ENCODE measurements around the gene SEC61A2. TPM values are rescaled to one million over a fixed set of nuclear protein-coding genes. Genes with fewer than 3 reads are reported as not detected.

SEC61A2 gene
- total RNA-seq, 1 donor from 2014 or later = 9.1 TPM

GRCh38 chr10:12180221-12180974 is 50.9 kb downstream of the SEC61A2 start:
- intact Hi-C loops (cut with DNase I) = no loop called here
- Histone ChIP-seq H3K4me3 (no peak overlapping the region), H3K27ac (no peak overlapping the region), H3K9me3 (no peaks in the 10 kb centered on the region), H3K36me3 (peaks cover 0 to 58% of the 10 kb centered on the region in 2 donors), H3K27me3 (no peaks in the 10 kb centered on the region), H3K4me1 (no peaks in the 10 kb centered on the region)
- TF ChIP-seq POLR2AphosphoS5 (IDR thresholded peaks at IDR 0.05; ENCODE audit: insufficient read depth in 1 of 2, low read depth in 1 of 2) (no peak), POLR2A (IDR thresholded peaks at IDR 0.05) (no peak), CTCF (IDR thresholded peaks at IDR 0.05) (no peak)
- no peak for DNase-seq (ENCODE audit: extremely low spot score in 2 of 2)

- intact Hi-C loops (cut with DNase I) = no loop called here
These were observed 51.7 kb downstream of the SEC61A2 start for GRCh38 chr10:12181065-12181775.

GRCh38 chr10:12184165-12184564 is 54.7 kb downstream of the SEC61A2 start:
- TF ChIP-seq POLR2A (IDR thresholded peaks at IDR 0.05) (no peak), CTCF (IDR thresholded peaks at IDR 0.05) (no peak), POLR2AphosphoS5 (IDR thresholded peaks at IDR 0.05; ENCODE audit: insufficient read depth in 1 of 2, low read depth in 1 of 2) (no peak)
- no peak for DNase-seq (ENCODE audit: extremely low spot score in 2 of 2)
- Histone ChIP-seq H3K9me3 (no peaks in the 10 kb centered on the region), H3K27me3 (no peaks in the 10 kb centered on the region), H3K4me1 (no peaks in the 10 kb centered on the region), H3K36me3 (peaks cover 0 to 33% of the 10 kb centered on the region in 2 donors), H3K4me3 (no peak overlapping the region), H3K27ac (no peak overlapping the region)
- intact Hi-C loops (cut with DNase I) = no loop called here

More at GRCh38 chr10:12181065-12181775, 51.7 kb downstream of the SEC61A2 start:
- Histone ChIP-seq H3K27me3 (no peaks in the 10 kb centered on the region), H3K4me3 (no peak overlapping the region), H3K27ac (no peak overlapping the region), H3K4me1 (no peaks in the 10 kb centered on the region), H3K36me3 (peaks cover 0 to 56% of the 10 kb centered on the region in 2 donors), H3K9me3 (no peaks in the 10 kb centered on the region)
- DNase-seq (ENCODE audit: extremely low spot score in 2 of 2) = no peak
- no peak for TF ChIP-seq POLR2AphosphoS5 (IDR thresholded peaks at IDR 0.05; ENCODE audit: insufficient read depth in 1 of 2, low read depth in 1 of 2)
- TF ChIP-seq CTCF (IDR thresholded peaks at IDR 0.05) = no peak
- TF ChIP-seq POLR2A (IDR thresholded peaks at IDR 0.05) = no peak

- no peak for TF ChIP-seq POLR2AphosphoS5 (IDR thresholded peaks at IDR 0.05; ENCODE audit: insufficient read depth in 1 of 2, low read depth in 1 of 2)
- TF ChIP-seq CTCF (IDR thresholded peaks at IDR 0.05) = no peak
- no peak for TF ChIP-seq POLR2A (IDR thresholded peaks at IDR 0.05)
- Histone ChIP-seq H3K36me3 (peaks cover 0 to 30% of the 10 kb centered on the region in 2 donors), H3K4me3 (no peak overlapping the region), H3K27ac (no peak overlapping the region), H3K9me3 (no peaks in the 10 kb centered on the region), H3K4me1 (no peaks in the 10 kb centered on the region), H3K27me3 (no peaks in the 10 kb centered on the region)
- intact Hi-C loops (cut with DNase I) = no loop called here
- no peak for DNase-seq (ENCODE audit: extremely low spot score in 2 of 2)
These were observed 56.8 kb downstream of the SEC61A2 start for GRCh38 chr10:12186323-12186722.
